ENCODE measurements around the gene RGL1.

RGL1 gene

DNA sequence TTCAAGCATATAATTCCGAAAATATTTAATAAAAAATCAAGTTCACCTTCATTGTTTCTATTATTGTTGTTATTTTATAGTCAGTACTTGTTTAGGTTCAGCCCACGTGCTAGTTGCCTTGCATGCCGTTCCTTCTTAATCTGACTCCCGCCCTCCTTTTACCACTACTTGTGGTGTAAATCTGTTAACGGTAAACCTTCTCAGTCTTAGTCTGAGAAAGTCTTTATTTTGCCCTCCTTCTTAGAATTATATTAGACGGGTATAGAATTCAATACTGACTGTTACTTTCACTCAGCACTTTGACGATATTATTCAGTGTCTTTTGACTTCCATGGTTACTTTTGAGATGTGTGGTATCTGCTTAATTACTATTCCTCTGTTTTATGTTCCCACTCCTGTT is 104.8 kb downstream of the RGL1 start:
- no peak overlapping the region for H3K27ac ChIP-seq
- no peak for DNase-seq (ENCODE audit: low read depth, low spot score)

DNA sequence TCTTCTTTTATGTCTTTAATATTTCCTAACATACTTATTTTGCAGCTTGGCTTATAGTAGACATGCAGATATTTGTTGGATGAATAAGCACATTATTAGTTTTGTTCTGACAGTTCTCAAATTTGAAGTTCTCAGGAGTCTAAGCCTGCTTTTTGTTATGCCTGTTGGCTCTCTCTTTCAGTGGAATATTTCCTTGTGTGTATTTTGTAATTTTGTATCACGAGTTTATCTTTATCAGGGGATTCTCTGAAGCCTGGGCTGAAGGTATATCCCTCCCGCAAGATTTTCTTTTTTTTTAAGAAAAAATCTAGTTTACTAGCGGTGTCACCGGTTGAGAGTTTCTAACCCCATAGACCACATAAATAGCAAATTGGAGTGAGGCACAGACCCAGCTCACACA is 105.9 kb downstream of the RGL1 start:
- no peak for DNase-seq (ENCODE audit: low read depth, low spot score)
- no peak overlapping the region for H3K27ac ChIP-seq

DNA sequence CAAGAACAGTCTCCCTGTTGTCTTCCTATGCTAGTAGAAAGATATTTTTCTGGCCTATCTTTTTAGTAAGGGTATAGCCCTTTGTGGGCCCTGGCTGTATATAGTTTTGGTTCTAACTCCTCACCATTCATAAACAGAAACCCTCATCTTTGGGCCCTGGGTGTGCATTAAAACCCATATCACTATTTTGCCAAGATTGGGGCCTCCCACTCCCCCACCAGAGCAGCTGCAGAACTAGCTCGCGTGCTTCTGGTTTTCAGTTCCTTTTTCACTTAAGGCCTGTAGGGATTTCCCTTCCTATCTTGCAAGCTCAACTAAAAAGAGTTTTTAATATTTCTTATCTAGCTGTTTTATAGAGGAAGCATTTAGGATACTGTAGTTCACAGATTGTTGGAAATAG is 106.4 kb downstream of the RGL1 start:
- H3K27ac ChIP-seq: no peak overlapping the region
- DNase-seq (ENCODE audit: low read depth, low spot score): no peak

DNA sequence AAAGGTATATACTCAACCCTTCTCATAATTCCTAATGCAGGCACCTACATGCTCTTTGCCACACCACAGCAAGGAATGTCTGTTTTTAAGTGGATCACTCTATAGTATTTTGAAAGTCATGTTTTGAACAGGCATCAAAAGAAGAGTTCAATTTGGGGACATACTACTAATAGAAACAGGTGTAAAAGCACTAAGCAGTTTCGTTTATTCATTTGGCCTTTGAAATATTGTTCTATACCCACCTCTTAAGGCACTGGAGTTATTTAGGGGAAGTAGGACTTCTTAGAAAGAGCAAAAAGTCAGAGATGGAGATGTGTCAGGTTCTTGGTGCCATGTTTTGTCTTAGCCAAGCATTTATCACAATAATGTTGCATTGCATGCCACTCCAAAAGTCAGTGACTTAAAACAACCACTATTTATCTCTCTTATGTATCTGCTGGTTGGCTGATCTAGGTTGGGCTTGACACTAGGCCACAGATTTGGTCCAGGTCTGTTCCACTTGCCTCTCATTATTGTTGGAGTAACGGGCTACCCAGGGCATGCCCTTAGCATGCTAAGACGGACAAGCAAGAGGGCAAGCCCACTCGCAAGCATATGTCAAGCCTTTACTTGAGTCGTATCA is 107.5 kb downstream of the RGL1 start:
- no peak for DNase-seq (ENCODE audit: low read depth, low spot score)
- H3K27ac ChIP-seq: no peak overlapping the region

DNA sequence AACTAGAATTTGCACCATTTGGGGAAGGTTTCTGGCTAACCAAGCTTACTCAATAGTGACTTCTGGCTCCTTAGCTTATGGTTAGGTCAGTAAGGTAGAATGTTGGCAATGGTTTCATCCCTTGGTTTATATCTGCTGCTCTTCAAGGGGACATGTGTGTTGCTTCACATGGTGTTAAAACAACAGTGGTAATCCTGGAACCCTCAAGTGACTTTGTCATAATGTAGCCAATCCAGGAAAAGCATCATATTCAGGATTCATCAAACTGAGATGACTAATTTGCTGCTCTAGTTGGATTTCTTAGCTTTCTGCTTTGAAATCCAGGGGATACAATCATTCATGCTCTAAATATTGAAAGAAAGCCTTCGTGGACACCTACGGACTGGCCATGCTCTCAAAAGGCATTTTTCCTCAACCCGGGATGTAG is 108.7 kb downstream of the RGL1 start:
- no peak overlapping the region for H3K27ac ChIP-seq
- DNase-seq (ENCODE audit: low read depth, low spot score): no peak

DNA sequence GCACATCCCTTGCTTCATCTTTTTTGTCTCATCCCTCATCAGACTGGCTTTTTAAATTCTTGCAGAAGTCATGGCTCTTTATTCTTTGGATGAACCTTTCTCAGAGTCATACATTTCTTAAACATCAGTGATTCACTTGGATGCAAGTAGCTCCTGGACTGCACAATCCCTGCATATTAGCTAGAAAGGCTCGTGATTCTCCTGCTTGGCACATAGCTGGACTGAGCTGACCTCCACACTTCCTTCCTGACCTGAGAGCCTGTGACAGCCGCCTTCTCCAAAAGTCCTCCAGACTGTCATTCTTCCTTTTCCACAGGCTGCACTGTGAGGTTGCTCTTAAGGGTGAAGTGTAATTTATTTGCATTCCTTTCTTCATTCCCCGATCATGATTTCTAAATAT is 109.4 kb downstream of the RGL1 start:
- no peak overlapping the region for H3K27ac ChIP-seq
- no peak for DNase-seq (ENCODE audit: low read depth, low spot score)

DNA sequence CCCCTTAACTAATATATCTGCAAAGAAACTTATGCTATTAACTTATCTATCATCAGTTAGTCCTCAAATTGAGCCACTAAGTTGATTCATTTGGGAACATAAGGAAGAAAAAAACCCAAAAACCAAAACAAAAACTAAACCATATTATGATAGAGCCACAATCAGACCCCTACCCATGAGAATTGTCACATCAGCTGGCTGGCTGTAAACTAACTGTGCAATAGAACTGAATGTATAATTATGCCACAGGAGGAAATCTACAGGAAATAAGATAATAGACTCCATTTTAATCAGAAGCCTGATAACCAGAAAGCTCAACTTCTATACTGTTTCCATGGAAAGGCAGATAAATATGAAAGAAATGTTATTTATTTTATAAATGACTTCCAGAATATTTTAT is 110.0 kb downstream of the RGL1 start:
- no peak for DNase-seq (ENCODE audit: low read depth, low spot score)
- no peak overlapping the region for H3K27ac ChIP-seq

DNA sequence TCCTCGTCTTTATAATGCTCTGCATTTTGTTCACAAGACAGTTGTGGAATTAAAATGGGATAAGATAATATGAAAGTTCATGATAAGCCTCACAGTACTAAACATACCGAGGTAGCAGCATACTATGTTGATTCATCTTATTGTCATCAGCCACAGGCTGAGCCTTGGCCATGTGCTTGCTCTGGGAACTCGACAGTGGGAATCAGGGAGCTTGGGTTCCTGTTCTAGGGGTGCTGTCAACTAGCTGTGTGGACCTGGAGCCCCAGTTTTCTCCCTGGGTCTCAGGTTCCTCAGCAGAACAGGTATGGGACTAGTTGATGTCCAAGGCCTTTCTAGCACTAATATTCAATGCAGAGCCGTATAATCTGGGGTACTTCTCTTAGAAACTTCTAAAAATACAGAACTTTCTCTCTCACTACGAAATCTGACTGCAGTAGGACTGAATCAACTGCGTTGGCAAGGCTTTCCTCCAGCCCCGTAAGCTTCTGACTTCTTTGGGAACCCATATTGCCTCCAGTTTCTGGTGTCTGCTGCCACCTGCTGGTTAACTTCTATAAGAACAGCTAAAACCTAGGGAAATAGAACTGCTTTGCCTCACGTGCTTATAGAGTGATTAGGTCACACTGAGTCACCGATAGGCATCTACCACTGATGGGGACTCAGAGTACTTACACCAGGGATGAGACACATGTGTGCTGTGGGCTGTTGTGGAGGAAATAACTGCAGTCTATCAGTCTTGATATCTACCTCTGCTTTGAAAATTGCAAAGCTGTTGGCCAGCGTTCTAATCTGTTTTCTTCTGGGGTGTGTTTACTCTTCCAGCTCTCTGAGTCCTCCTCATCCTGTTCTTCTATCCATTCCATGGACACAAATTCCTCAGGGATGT is 110.9 kb downstream of the RGL1 start:
- DNase-seq (ENCODE audit: low read depth, low spot score): peak; percentile 79
- H3K27ac ChIP-seq: peak overlapping the region; percentile 66

DNA sequence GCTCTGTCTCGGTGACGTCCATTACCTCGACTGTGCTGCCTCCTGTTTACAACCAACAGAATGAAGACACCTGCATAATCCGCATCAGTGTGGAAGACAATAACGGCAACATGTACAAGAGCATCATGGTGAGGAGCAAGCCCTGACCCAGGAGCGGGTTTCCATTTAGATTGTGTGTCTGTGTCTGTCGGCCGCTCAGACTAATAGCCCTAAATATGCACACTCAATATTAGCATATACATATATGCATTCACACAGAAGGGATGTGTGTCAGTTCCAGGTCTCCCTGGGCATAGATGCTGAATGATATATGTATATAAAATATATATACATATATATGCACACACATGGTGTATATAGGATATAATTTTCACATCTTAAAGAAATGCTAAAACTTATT is 111.7 kb downstream of the RGL1 start:
- DNase-seq (ENCODE audit: low read depth, low spot score): no peak
- H3K27ac ChIP-seq: no peak overlapping the region

DNA sequence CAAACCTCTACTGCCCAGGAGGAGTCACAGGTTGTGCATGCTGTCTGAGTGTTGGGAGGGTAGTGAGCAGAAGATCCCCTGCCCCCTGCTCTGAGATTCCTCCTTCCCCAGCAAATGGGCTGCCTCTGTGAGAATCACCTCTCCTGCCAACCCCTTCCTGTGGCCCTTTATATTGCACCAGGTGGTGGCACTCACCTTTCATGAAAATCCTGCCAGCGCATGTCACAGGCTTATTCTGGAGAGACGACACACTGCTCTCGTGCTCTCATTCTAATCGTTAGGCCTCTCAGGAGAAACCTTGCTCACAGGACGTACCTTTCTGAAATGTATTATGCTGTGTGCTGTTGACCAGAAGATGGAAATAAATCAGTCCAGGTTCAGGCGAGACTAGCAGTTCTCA is 113.7 kb downstream of the RGL1 start:
- H3K27ac ChIP-seq: no peak overlapping the region
- DNase-seq (ENCODE audit: low read depth, low spot score): no peak

DNA sequence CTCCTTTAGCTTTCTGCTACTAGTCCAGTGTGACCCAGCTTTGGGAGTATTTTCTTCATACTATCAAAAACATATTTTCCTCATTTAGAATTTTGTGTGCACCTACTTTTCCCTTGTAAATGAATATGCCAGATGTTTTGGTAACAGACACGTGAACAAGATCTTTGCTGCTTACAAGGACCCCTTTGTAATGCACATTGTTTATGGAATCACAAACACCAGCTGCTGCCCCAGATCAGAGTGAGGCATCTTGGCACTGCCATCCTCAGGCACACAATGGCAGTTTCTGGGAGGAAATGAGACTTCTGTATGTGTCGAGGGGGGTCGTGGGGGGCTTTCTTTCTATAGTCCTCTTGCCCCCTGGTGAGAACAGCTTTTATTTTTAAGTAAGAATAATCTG is 115.7 kb downstream of the RGL1 start:
- H3K27ac ChIP-seq: no peak overlapping the region
- DNase-seq (ENCODE audit: low read depth, low spot score): no peak

DNA sequence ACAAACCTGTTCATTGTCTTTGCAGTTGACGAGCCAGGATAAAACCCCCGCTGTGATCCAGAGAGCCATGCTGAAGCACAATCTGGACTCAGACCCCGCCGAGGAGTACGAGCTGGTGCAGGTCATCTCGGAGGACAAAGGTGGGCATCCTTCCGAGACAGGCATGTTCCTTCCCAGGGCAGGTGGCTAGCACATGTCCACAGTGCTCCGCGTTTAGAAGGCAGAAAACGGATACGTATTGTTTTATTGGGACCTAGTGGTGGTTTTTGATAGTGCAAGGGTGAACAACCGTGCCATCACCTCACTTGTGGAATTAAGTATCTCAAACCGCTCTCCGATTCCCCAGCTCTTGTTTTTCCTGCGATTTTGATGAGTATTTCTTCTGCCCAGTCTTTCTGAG is 117.3 kb downstream of the RGL1 start:
- no peak for DNase-seq (ENCODE audit: low read depth, low spot score)
- no peak overlapping the region for H3K27ac ChIP-seq

DNA sequence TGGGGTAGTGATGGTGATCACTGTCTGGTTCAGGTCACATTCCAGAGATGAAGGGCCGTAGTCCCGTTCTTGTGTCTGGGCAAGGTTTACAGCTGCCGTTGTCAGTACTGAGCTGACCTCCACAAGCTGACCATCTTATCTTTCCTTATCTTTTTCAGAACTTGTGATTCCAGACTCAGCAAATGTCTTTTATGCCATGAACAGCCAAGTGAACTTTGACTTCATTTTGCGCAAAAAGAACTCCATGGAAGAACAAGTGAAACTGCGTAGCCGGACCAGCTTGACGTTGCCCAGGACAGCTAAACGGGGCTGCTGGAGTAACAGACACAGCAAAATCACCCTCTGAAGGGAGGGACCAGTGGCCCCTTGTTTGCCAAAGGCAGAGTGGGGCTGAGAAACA is 121.0 kb downstream of the RGL1 start:
- no peak overlapping the region for H3K27ac ChIP-seq
- DNase-seq (ENCODE audit: low read depth, low spot score): no peak

DNA sequence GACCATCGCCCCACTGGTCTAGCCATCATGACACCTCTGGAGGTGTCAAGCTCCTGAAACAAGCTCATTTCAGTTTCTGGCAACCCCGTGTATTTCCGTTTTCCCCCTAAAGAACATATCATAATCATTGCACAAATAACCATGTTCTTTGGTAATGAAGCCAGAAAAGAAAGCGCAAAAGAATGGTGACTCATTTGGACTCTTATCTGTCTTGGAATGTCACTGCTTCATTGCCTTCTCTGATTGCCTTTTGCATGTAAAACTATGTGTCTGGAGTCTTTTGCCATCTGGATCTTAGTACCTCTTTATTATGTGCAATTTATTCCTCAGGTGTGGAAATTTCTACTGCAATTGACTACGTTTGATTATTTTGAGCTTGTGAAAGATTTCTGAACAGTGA is 122.1 kb downstream of the RGL1 start:
- no peak for DNase-seq (ENCODE audit: low read depth, low spot score)
- no peak overlapping the region for H3K27ac ChIP-seq

DNA sequence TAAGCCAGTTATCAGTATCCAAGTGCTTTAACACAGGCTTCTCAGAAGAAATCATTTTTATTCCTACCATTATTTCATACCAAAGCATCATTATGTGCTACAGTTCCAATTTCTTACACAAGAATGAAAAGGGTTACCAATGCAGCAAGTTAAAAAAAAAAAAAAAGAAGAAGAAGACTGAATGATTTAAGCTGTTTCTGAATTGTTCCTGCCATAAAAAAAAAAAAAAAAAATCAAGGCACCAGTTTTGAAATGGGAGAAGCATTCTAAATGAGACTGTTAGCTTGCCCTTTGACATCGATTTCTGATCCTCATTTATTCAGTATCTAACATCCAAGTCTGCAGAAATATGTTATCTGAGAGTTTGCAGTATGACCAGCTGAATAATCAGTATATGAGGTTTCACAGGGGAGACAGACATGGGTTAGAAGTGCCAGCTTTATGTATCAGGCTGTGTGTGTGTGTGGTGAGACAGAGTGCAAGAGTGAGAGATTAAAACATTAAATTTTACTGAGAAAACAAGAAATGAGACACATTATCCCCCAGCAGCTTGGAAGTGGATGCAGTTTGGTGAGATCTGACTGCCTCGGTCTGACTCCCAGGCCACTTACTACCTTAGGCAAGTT is 126.8 kb downstream of the RGL1 start:
- H3K27ac ChIP-seq: no peak overlapping the region
- DNase-seq (ENCODE audit: low read depth, low spot score): no peak

DNA sequence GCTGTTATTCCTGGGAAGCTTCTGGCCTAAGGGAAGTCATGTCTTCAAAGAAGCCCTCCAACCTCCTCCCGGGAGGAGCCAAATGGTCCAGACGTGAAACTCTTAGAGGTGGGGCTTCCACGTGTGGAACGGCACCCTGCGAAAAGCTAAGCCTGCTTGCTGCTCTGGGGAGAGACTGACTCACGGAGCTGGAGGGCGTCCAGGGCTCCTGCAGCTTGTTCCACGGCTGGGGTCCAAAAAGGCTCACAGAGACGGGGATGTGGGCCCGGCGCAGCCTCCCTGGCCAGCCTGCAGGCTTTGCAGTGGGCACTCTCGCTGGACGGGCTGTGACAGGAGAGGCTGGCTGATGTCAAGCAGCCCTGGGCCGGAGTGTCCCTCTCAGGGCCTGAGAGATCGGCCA is 127.5 kb downstream of the RGL1 start:
- no peak overlapping the region for H3K27ac ChIP-seq
- DNase-seq (ENCODE audit: low read depth, low spot score): no peak

DNA sequence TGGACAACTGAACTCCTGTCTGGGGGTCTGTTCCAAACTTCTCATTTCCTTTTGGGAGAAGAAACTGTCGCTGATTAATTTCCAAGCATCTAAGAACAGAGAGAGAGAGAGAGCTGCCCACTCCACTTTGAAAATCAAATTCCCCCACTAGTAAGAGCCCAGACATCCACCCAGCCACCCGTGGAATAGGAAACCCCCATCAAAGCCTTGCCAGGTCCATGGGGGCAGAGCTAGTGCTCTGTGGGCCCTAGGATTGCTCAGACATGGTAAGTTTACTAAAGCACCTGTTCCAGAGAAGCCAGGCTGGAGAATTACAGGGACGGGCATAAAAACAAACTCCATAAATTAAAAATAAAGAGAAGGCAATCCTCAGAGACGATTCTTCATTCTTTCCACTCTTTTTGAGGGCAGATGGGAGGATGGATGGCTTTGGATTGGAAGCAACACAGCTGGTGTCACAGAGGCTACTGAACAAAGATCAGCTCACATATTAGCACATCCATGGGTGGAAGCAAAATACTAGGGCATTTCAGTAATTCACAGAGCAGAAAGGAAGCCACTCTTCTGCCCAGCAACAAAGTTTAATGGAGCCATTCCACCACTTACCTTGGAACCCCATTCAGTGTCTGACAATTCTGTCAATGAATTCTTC is 128.7 kb downstream of the RGL1 start:
- no peak for DNase-seq (ENCODE audit: low read depth, low spot score)
- H3K27ac ChIP-seq: no peak overlapping the region

DNA sequence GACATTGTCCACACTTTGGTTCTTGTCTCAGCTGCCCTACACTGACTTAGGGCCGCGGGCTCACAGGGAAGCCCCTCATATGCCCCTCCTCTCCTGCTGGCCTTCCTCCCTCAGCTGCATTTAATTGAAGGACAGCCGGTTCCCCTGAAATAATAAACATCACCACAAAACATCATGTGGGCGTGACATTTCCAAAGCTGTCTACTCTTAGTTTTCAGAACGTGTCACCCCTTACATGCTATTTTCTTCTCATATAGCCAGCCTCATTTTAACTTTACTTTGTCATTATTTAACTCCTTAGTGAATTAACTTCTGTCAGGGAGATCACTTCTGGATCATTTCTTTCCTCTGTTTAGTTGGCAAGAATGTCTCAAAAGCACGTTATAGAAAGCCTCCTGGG is 129.4 kb downstream of the RGL1 start:
- DNase-seq (ENCODE audit: low read depth, low spot score): no peak
- H3K27ac ChIP-seq: no peak overlapping the region

DNA sequence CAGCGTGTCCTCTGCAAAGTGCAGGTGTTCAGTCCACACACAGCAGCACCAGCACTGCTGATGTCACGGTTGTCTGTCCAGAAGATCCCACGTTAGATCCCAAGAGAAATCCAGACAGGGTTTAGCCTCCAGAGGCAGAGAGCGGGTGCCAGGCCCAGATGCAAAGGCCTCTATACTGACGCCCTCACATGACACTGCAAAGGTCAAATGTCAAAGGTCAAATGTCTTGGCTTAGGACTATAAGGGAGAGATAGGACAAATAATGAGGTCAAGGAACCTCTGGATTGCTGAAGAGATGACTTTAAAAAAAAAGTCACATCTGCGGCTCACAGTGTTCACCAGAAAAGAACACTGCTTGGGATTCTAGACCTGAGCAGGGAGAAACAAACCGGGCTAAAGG is 131.1 kb downstream of the RGL1 start:
- DNase-seq (ENCODE audit: low read depth, low spot score): no peak
- no peak overlapping the region for H3K27ac ChIP-seq

DNA sequence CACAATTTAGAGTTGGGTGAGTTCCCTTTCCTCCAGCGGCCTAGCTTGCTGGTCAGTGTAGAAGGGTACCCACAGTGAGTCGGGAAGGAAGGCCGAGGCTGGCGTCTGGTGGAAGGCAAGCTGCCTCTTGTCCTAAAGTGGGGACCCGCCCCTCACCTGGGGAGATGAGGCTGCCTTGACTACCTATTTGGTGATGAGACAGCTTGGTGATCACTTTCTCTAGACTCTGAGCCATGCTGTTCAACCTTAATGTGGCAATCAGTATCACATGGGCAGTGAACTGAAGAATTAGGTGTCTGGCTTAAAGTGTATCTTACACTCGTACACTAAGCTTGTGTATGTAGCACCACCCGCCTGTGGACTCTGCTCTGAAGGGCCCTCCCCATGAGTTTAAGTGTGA is 131.9 kb downstream of the RGL1 start:
- DNase-seq (ENCODE audit: low read depth, low spot score): no peak

DNA sequence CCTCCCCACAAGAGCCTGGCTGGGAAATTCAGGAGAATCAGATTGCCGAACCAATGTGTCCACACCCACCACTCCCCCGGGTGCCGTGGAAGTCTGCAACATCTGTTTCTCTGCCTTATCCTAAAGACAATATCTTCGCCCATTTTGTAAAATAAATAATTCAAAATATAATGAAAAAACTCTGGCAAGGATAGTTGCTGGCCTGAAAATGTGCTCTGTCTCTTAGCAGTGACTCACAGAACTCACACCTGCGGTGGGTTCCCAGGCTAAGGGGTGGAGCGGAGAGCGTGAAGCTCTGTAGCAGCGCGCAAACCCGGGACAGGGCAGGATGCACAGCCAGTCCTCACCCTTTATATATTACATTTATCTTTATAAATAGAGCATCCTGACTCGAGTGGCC is 132.7 kb downstream of the RGL1 start:
- no peak for DNase-seq (ENCODE audit: low read depth, low spot score)
- no peak overlapping the region for H3K27ac ChIP-seq

More for the DNA sequence above, 131.9 kb downstream of the RGL1 start:
- H3K27ac ChIP-seq: no peak overlapping the region

All from epithelial cell of prostate (primary cell).